OCI-M2 (cell line): ENCODE measurements around the gene ENPP6.

Source experiments
- DNase-seq: peaks from one replicate; lab custom pipeline; 2025; ENCODE audit not compliant: unreplicated experiment; lab: John Stamatoyannopoulos, UW

Gene ENPP6

GRCh38 chr4:184110452-184111224 lies 107.0 kb downstream of the ENPP6 start:
- no peak for DNase-seq

- no peak for DNase-seq
These were observed 109.6 kb downstream of the ENPP6 start for GRCh38 chr4:184108006-184108501.

- DNase-seq = no peak
These were observed 113.1 kb downstream of the ENPP6 start for GRCh38 chr4:184104419-184105101.

GRCh38 chr4:184103527-184104264 lies 114.0 kb downstream of the ENPP6 start:
- no peak for DNase-seq

GRCh38 chr4:184102927-184103326 lies 114.7 kb downstream of the ENPP6 start:
- DNase-seq = no peak

GRCh38 chr4:184102488-184102887 lies 115.2 kb downstream of the ENPP6 start:
- no peak for DNase-seq

- no peak for DNase-seq
These were observed 116.0 kb downstream of the ENPP6 start for GRCh38 chr4:184101711-184102110.

- DNase-seq = no peak
These were observed 117.3 kb downstream of the ENPP6 start for GRCh38 chr4:184100297-184100885.

GRCh38 chr4:184099535-184099966 lies 118.1 kb downstream of the ENPP6 start:
- DNase-seq = no peak

GRCh38 chr4:184099000-184099399 lies 118.7 kb downstream of the ENPP6 start:
- no peak for DNase-seq

GRCh38 chr4:184097815-184098214 lies 119.9 kb downstream of the ENPP6 start:
- DNase-seq = no peak

- DNase-seq = no peak
These were observed 120.5 kb downstream of the ENPP6 start for GRCh38 chr4:184097241-184097605.

GRCh38 chr4:184096561-184097240 lies 121.0 kb downstream of the ENPP6 start:
- DNase-seq = no peak

- DNase-seq = no peak
These were observed 123.0 kb downstream of the ENPP6 start for GRCh38 chr4:184094532-184095159.

GRCh38 chr4:184091986-184092385 lies 125.7 kb downstream of the ENPP6 start:
- no peak for DNase-seq

GRCh38 chr4:184090571-184090970 lies 127.1 kb downstream of the ENPP6 start:
- DNase-seq = no peak

GRCh38 chr4:184080674-184081073 lies 137.0 kb downstream of the ENPP6 start:
- DNase-seq = no peak

GRCh38 chr4:184074677-184075388 lies 142.8 kb downstream of the ENPP6 start:
- no peak for DNase-seq

GRCh38 chr4:184067931-184068554 lies 149.6 kb downstream of the ENPP6 start:
- DNase-seq = no peak
